SK-N-SH (cell line): ENCODE measurements around the gene SUPT5H. TPM values are rescaled to one million over a fixed set of nuclear protein-coding genes. Genes with fewer than 3 reads are reported as not detected.

Source experiments
- CTCF ChIA-PET: fragments of 300-600, 350-600 bp; formaldehyde crosslinking; extraction: SDS; loops from one replicate; lab custom pipeline; 2021; lab: Yijun Ruan, JAX
- POLR2A ChIA-PET: fragments of 350-600 bp; sonication (Branson Sonifier 250); formaldehyde crosslinking; extraction: SDS; loops from one replicate; lab custom pipeline; 2020; ENCODE audit warnings: antibody characterized with exemption, inconsistent platforms; lab: Yijun Ruan, JAX
- DNase-seq: peaks from one replicate; pipeline ENCODE4 v3.0.0; 2012
- H2AFZ ChIP-seq: fragments of 200-600 bp; sonication (generic); 2 replicates; pipeline ENCODE4 v1.8.1; 2016; ENCODE audit warnings: antibody characterized with exemption, mild to moderate bottlenecking, low read depth
- H3F3A ChIP-seq: fragments of 200-600 bp; sonication (generic); replicated peaks from 2 replicates; pipeline ENCODE3; 2016; ENCODE audit warnings: antibody characterized with exemption, mild to moderate bottlenecking; ENCODE audit not compliant: insufficient read depth
- H3K27ac ChIP-seq, 2 experiments: fragments of 200-500 bp in 1 of 2; fragments of 200-600 bp in 1 of 2; sonication (Bioruptor generic) in 1 of 2; sonication (generic), shearing (Covaris generic) in 1 of 2; 2 replicates each; pipeline versions ENCODE4 v1.5.1 to v1.6.1; 2014 to 2016; ENCODE audit warnings: low read depth in 2 of 2, inconsistent platforms in 1 of 2, low read length in 1 of 2, mild to moderate bottlenecking in 1 of 2, mixed read lengths in 1 of 2
- H3K27me3 ChIP-seq: fragments of 200-600 bp; sonication (generic), shearing (Covaris generic); 2 replicates; pipeline ENCODE4 v1.6.1; 2016; ENCODE audit warnings: mixed run types; ENCODE audit not compliant: insufficient read depth
- H3K36me3 ChIP-seq, 2 experiments: fragments of 200-500 bp in 1 of 2; fragments of 200-600 bp in 1 of 2; sonication (Bioruptor generic) in 1 of 2; sonication (generic) in 1 of 2; replicated peaks in 1 of 2; 2 replicates each; pipeline versions ENCODE3 to v1.5.1; 2014 to 2016; ENCODE audit warnings: low read length in 1 of 2, mild to moderate bottlenecking in 1 of 2; ENCODE audit not compliant: insufficient read depth in 2 of 2, control insufficient read depth in 1 of 2
- H3K4me1 ChIP-seq, 2 experiments: fragments of 200-500 bp in 1 of 2; fragments of 200-600 bp in 1 of 2; sonication (Bioruptor generic) in 1 of 2; sonication (generic), shearing (Covaris generic) in 1 of 2; 2 replicates each; pipeline versions ENCODE4 v1.5.1 to v1.6.1; 2014 to 2016; ENCODE audit warnings: low read depth in 1 of 2, low read length in 1 of 2, mixed run types in 1 of 2; ENCODE audit not compliant: insufficient read depth in 2 of 2, control insufficient read depth in 1 of 2
- H3K4me2 ChIP-seq: fragments of 200-600 bp; sonication (generic), shearing (Covaris generic); 2 replicates; pipeline ENCODE4 v1.6.1; 2017; ENCODE audit warnings: mixed run types
- H3K4me3 ChIP-seq, 2 experiments: fragments of 200-500 bp in 1 of 2; fragments of 200-600 bp in 1 of 2; sonication (Bioruptor generic) in 1 of 2; sonication (generic), shearing (Covaris generic) in 1 of 2; 2 replicates each; pipeline versions ENCODE4 v1.5.1 to v1.8.1; 2014 to 2016; ENCODE audit warnings: low read depth in 2 of 2, inconsistent platforms in 1 of 2, low read length in 1 of 2, mild to moderate bottlenecking in 1 of 2, mixed read lengths in 1 of 2, moderate library complexity in 1 of 2
- H3K79me2 ChIP-seq: fragments of 200-600 bp; sonication (generic); 2 replicates; pipeline ENCODE4 v1.8.1; 2017; ENCODE audit warnings: mild to moderate bottlenecking; ENCODE audit not compliant: insufficient read depth
- H3K9ac ChIP-seq: fragments of 200-600 bp; sonication (generic); 2 replicates; pipeline ENCODE4 v1.6.1; 2017; ENCODE audit warnings: mixed run types
- H3K9me2 ChIP-seq: fragments of 200-600 bp; sonication (generic); 2 replicates; pipeline ENCODE4 v1.6.1; 2017; ENCODE audit warnings: mixed run types
- H3K9me3 ChIP-seq: fragments of 200-600 bp; sonication (generic); 2 replicates; pipeline ENCODE4 v1.6.1; 2017; ENCODE audit warnings: mixed run types, mild to moderate bottlenecking, moderate library complexity
- H4K20me1 ChIP-seq: fragments of 200-600 bp; sonication (generic); 2 replicates; pipeline ENCODE4 v1.6.1; 2017; ENCODE audit warnings: mild to moderate bottlenecking, mixed run types; ENCODE audit not compliant: insufficient read depth
- EZH2phosphoT487 ChIP-seq: fragments of 200-600 bp; sonication (generic); IDR thresholded peaks from 2 replicates; pipeline ENCODE4 v1.6.1; 2017; ENCODE audit warnings: low read depth, mixed run types, mild to moderate bottlenecking, antibody characterized with exemption, moderate library complexity, borderline replicate concordance
- GABPA ChIP-seq: IDR thresholded peaks from 2 replicates; pipeline ENCODE4 v1.4.0; 2012; ENCODE audit warnings: low read depth, mild to moderate bottlenecking
- IRF3 ChIP-seq: fragments of 150-350 bp; IDR thresholded peaks from 2 replicates; pipeline ENCODE4 v1.6.1; 2016; ENCODE audit warnings: mild to moderate bottlenecking, low read depth, low read length
- MXI1 ChIP-seq: IDR thresholded peaks from 2 replicates; pipeline ENCODE4 v1.6.1; 2012; ENCODE audit warnings: mild to moderate bottlenecking, low read depth, low read length, improper control_type of control experiment
- PBX3 ChIP-seq: IDR thresholded peaks from 2 replicates; pipeline ENCODE4; 2012
- POLR2AphosphoS5 ChIP-seq: IDR thresholded peaks from 2 replicates; pipeline ENCODE4 v1.6.1; 2012; ENCODE audit warnings: low read depth, low read length
- RCOR1 ChIP-seq: fragments of 150-350 bp; IDR thresholded peaks from 2 replicates; pipeline ENCODE4 v1.6.1; 2017; ENCODE audit warnings: antibody characterized with exemption, low read length
- RXRA ChIP-seq: IDR thresholded peaks from 2 replicates; pipeline ENCODE4 v1.4.0; 2012; ENCODE audit warnings: low read depth, mild to moderate bottlenecking, borderline replicate concordance
- TEAD4 ChIP-seq: IDR thresholded peaks from 2 replicates; pipeline ENCODE4 v1.4.0; 2012; ENCODE audit warnings: mild to moderate bottlenecking, borderline replicate concordance; ENCODE audit not compliant: insufficient read depth
- USF1 ChIP-seq: IDR thresholded peaks from 2 replicates; pipeline ENCODE4 v1.4.0; 2012; ENCODE audit warnings: low read depth, borderline replicate concordance
- USF2 ChIP-seq: fragments of 150-350 bp; IDR thresholded peaks from 2 replicates; pipeline ENCODE4 v1.6.1; 2017; ENCODE audit warnings: antibody characterized with exemption, low read length, low read depth, borderline replicate concordance
- ZBTB33 ChIP-seq: IDR thresholded peaks from 2 replicates; pipeline ENCODE4 v1.4.0; 2012; ENCODE audit warnings: low read depth, borderline replicate concordance
- WGBS: methylation state at CpG from one replicate; pipeline ENCODE4 v1.1.6; 2017; ENCODE audit warnings: low lambda C conversion rate; 5-methylcytosine and 5-hydroxymethylcytosine counted together
- polyA plus RNA-seq, 3 experiments: library from polyadenylated mRNA; depleted of rRNA; stranded (reverse); fragments of >200 nt; gene quantifications; 2 replicates each; pipeline ENCODE4 v1.2.3, GENCODE V29; 2012

SUPT5H gene
- polyA plus RNA-seq, 1 of the 3 experiments (the other 2 are of a cell fraction) = 137 TPM

GRCh38 chr19:39480337-39481228, 35.2 kb downstream of the SUPT5H start, which contains the start of gene TIMM50 (continued):
- TF ChIP-seq ZBTB33 = no peak

- no peak for DNase-seq
- POLR2A ChIA-PET = no interaction called here
- H3K27me3 ChIP-seq = no peaks in the 10 kb centered on the region
- peak overlapping the region; percentile 88 for H2AFZ ChIP-seq
- no peaks in the 10 kb centered on the region for H4K20me1 ChIP-seq
- H3K36me3 ChIP-seq = peaks cover 18% of the 10 kb centered on the region in 2 experiments
- peaks cover 0 to 14% of the 10 kb centered on the region in 2 experiments; a peak in 1 of 4 replicates for H3K4me1 ChIP-seq
- peak overlapping the region; percentile 94 to 95 for H3K4me3 ChIP-seq
- peak overlapping the region; percentile 96 for H3K9ac ChIP-seq
- no peak for TF ChIP-seq GABPA
- H3K9me2 ChIP-seq = no peaks in the 10 kb centered on the region
- no peaks in the 10 kb centered on the region for H3K9me3 ChIP-seq
- CTCF ChIA-PET = interaction anchor here (1.2 to 1.3 kb wide), 2 partner anchors 17 to 52 kb away, joined by 5 to 8 read pairs; partner anchors contain the start of gene EID2B
- H3K4me2 ChIP-seq = peak overlapping the region; percentile 95
- H3F3A ChIP-seq = peaks cover 22% of the 10 kb centered on the region
- 1% methylated on average over 10 of the region's 12 CpGs for WGBS
- H3K79me2 ChIP-seq = peaks cover 33% of the 10 kb centered on the region
- peak overlapping the region; percentile 65 to 66; a peak in 3 of 4 replicates for H3K27ac ChIP-seq
These were observed 35.8 kb downstream of the SUPT5H start for GRCh38 chr19:39481229-39481545.

GRCh38 chr19:39481676-39482075, 36.3 kb downstream of the SUPT5H start:
- no peaks in the 10 kb centered on the region for H3K27me3 ChIP-seq
- POLR2A ChIA-PET = no interaction called here
- WGBS = 67% methylated on average over 9 of the region's 11 CpGs
- H3K36me3 ChIP-seq = peaks cover 15 to 20% of the 10 kb centered on the region in 2 experiments
- H4K20me1 ChIP-seq = no peaks in the 10 kb centered on the region
- H3K4me2 ChIP-seq = peak overlapping the region; percentile 95
- CTCF ChIA-PET = interaction anchor here (1.3 kb wide), 1 partner anchor 16 kb away, joined by 5 read pairs; no protein-coding TSS in a partner anchor
- peaks cover 37% of the 10 kb centered on the region for H3K79me2 ChIP-seq
- H3K9ac ChIP-seq = peak overlapping the region; percentile 96
- no peak overlapping the region for H3K27ac ChIP-seq
- no peak overlapping the region for H2AFZ ChIP-seq
- peaks cover 0 to 14% of the 10 kb centered on the region in 2 experiments; a peak in 1 of 4 replicates for H3K4me1 ChIP-seq
- no peaks in the 10 kb centered on the region for H3K9me3 ChIP-seq
- H3F3A ChIP-seq = peaks cover 20% of the 10 kb centered on the region
- H3K9me2 ChIP-seq = no peaks in the 10 kb centered on the region
- DNase-seq = no peak
- H3K4me3 ChIP-seq = peak overlapping the region; percentile 94 to 95
- TF ChIP-seq PBX3 (no peak), ZBTB33 (no peak), USF1 (no peak), EZH2phosphoT487 (no peak), RCOR1 (no peak), MXI1 (no peak), IRF3 (no peak), USF2 (no peak), TEAD4 (no peak), POLR2AphosphoS5 (no peak), RXRA (no peak)
